ENCODE results near the gene EEF2K. TPM values are rescaled to one million over a fixed set of nuclear protein-coding genes. Genes with fewer than 3 reads are reported as not detected.

The EEF2K gene
- total RNA-seq, 4 donors from 2014 or later = 18.7 to 39.9 (median 21.2) TPM

DNA sequence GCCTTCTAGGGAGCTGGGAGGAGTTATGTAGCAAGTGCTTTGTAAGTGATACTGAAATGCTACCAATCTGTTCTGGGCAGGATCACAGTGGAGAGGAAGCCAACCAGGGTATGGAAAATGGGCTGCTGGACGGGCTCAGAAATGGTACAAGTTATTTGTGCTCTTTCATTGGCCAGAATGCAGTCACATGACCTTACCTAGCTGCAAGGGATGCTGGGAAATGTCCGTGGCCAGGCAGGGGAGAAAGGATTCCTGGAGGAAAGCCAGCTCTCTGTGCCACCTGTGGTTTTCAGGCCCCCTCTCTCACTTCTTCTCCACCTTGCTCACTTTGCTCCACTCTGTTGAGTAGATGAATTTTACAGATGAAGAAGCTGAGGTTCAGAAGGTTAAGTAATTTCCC is 4.8 kb downstream of the EEF2K start:
- in situ Hi-C loops (cut with MboI; ENCODE audit: low sequenced_read_pairs in 4 of 4) = no loop called here
- Histone ChIP-seq H3K36me3 (no peaks in the 10 kb centered on the region), H3K27ac (peak overlapping the region; percentile 91 to 97 (median 96)), H3K4me3 (no peak overlapping the region), H3K9me3 (no peaks in the 10 kb centered on the region), H3K27me3 (no peaks in the 10 kb centered on the region), H3K4me1 (peaks cover 60 to 76% of the 10 kb centered on the region in 2 donors)
- DNase-seq (no peak), ATAC-seq (peak in 1 of 2 donors; percentile 4)
- intact Hi-C loops (cut with DNase I; ENCODE audit: low total_unique reads) = loop anchor here (10.0 kb wide), 1 partner anchor 696 kb away; no protein-coding TSS in a partner anchor
- TF ChIP-seq POLR2A (IDR thresholded peaks at IDR 0.05) = no peak
- TF ChIP-seq, protein P1, sequence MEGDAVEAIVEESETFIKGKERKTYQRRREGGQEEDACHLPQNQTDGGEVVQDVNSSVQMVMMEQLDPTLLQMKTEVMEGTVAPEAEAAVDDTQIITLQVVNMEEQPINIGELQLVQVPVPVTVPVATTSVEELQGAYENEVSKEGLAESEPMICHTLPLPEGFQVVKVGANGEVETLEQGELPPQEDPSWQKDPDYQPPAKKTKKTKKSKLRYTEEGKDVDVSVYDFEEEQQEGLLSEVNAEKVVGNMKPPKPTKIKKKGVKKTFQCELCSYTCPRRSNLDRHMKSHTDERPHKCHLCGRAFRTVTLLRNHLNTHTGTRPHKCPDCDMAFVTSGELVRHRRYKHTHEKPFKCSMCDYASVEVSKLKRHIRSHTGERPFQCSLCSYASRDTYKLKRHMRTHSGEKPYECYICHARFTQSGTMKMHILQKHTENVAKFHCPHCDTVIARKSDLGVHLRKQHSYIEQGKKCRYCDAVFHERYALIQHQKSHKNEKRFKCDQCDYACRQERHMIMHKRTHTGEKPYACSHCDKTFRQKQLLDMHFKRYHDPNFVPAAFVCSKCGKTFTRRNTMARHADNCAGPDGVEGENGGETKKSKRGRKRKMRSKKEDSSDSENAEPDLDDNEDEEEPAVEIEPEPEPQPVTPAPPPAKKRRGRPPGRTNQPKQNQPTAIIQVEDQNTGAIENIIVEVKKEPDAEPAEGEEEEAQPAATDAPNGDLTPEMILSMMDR (IDR thresholded peaks at IDR 0.05 in 4 of 5, conservative IDR thresholded peaks at IDR 0.05 in 1 of 5) = no peak

DNA sequence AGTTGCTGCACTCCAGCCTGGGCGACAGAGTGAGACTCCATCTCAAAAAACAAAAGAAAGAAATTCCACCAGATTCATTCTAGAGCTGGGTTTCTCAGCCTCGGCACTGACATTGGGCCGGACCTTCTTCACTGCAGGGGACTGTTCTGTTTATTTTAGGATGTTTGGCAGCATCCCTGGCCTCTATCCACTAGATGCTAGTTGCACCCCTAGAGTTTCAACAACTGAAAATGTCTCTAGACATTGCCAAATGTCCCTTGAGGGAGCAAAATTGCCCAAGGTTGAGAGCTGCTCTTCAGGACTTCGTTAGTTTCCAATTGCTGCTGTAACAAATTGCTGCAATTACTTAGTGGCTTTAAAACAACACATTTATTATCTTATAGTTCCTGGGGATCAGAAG is 7.2 kb downstream of the EEF2K start:
- DNase-seq (no peak), ATAC-seq (no peak)
- no peak overlapping the region for H3K4me3 ChIP-seq
- H3K27ac ChIP-seq = peak overlapping the region; percentile 91 to 97 (median 96)
- no peaks in the 10 kb centered on the region for H3K27me3 ChIP-seq
- H3K36me3 ChIP-seq = no peaks in the 10 kb centered on the region
- intact Hi-C loops (cut with DNase I; ENCODE audit: low total_unique reads) = loop anchor here (10.0 kb wide), 1 partner anchor 698 kb away; no protein-coding TSS in a partner anchor
- peaks cover 69 to 82% of the 10 kb centered on the region in 2 donors for H3K4me1 ChIP-seq
- in situ Hi-C loops (cut with MboI; ENCODE audit: low sequenced_read_pairs in 4 of 4) = no loop called here
- TF ChIP-seq POLR2A (IDR thresholded peaks at IDR 0.05) = no peak
- TF ChIP-seq, protein P1 (IDR thresholded peaks at IDR 0.05 in 4 of 5, conservative IDR thresholded peaks at IDR 0.05 in 1 of 5) = no peak
- H3K9me3 ChIP-seq = no peaks in the 10 kb centered on the region

DNA sequence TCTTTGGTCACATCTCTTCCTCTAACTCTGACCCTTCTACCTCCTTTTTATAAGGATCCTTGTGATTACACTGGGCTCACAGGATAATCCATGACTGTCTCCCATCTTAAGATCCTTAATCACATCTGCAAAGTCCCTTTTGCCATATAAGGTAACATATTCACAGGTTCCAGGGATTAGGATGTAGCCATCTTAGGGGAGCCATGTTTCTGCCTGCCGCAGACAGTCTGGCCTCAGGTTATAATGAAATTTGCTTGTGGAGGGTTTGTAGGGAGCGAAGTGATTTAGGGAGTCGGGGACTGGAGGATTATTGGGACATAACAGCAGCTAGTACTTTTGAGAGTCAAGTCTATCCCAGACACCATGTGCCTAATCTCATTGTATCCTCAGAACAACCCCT is 7.7 kb downstream of the EEF2K start:
- Histone ChIP-seq H3K27ac (peak overlapping the region; percentile 91 to 97 (median 96)), H3K4me1 (peaks cover 69 to 82% of the 10 kb centered on the region in 2 donors), H3K9me3 (no peaks in the 10 kb centered on the region), H3K4me3 (no peak overlapping the region), H3K36me3 (no peaks in the 10 kb centered on the region), H3K27me3 (no peaks in the 10 kb centered on the region)
- TF ChIP-seq, protein P1 (IDR thresholded peaks at IDR 0.05 in 4 of 5, conservative IDR thresholded peaks at IDR 0.05 in 1 of 5) = no peak
- no peak for TF ChIP-seq POLR2A (IDR thresholded peaks at IDR 0.05)
- no peak for DNase-seq
- no peak for ATAC-seq
- intact Hi-C loops (cut with DNase I; ENCODE audit: low total_unique reads) (loop anchor here (10.0 kb wide), 1 partner anchor 699 kb away; no protein-coding TSS in a partner anchor), in situ Hi-C loops (cut with MboI; ENCODE audit: low sequenced_read_pairs in 4 of 4) (no loop called here)

DNA sequence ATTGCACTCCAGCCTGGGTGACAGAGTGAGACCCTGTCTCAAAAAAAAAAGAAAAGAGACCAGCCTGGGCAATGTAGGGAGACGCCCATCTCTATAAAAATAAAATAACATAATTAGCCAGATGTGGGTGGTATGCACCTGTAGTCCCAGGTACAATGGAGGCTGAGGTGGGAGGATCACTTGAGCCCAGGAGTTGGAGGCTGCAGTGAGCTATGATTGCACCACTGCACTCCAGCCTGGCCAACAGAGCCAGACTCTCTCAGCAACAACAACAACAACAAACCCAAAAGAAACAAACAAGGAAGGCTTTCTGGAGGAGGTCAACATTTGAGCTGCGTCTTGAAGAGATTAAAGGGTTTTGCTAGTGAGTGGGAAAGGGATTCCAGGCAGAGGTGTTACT is 8.3 kb downstream of the EEF2K start:
- Histone ChIP-seq H3K27ac (peak overlapping the region; percentile 33 to 97 (median 94)), H3K4me3 (no peak overlapping the region), H3K36me3 (no peaks in the 10 kb centered on the region), H3K4me1 (peaks cover 67 to 77% of the 10 kb centered on the region in 2 donors), H3K27me3 (no peaks in the 10 kb centered on the region), H3K9me3 (no peaks in the 10 kb centered on the region)
- no peak for TF ChIP-seq POLR2A (IDR thresholded peaks at IDR 0.05)
- TF ChIP-seq, protein P1 (IDR thresholded peaks at IDR 0.05 in 4 of 5, conservative IDR thresholded peaks at IDR 0.05 in 1 of 5) = no peak
- no peak for ATAC-seq
- DNase-seq = no peak
- intact Hi-C loops (cut with DNase I; ENCODE audit: low total_unique reads) = loop anchor here (10.0 kb wide), 1 partner anchor 700 kb away; no protein-coding TSS in a partner anchor
- in situ Hi-C loops (cut with MboI; ENCODE audit: low sequenced_read_pairs in 4 of 4) = no loop called here

DNA sequence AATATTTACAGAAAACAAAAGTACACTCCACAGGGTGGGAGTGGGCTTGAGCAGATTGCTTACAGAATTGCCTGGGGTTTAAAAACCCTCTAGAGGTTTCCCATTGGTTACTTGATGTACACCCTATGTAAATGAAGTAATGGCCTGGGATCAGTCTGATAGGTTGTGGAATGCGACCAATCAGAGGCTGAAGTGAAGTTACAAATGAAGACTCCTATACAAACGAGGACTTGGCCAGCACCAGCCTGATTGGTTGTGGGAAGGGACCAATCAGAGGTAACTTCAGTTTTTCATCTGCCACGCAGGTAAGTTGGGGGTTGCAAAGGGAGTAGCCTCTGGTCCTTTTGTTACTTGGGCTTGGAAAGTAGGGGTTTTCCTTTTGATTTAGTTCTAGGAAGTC is 8.8 kb downstream of the EEF2K start:
- H3K4me3 ChIP-seq = no peak overlapping the region
- no peaks in the 10 kb centered on the region for H3K36me3 ChIP-seq
- H3K4me1 ChIP-seq = peaks cover 67 to 76% of the 10 kb centered on the region in 2 donors
- DNase-seq = no peak
- ATAC-seq = no peak
- no peak for TF ChIP-seq POLR2A (IDR thresholded peaks at IDR 0.05)
- TF ChIP-seq, protein P1 (IDR thresholded peaks at IDR 0.05 in 4 of 5, conservative IDR thresholded peaks at IDR 0.05 in 1 of 5) = no peak
- intact Hi-C loops (cut with DNase I; ENCODE audit: low total_unique reads) (loop anchor here (10.0 kb wide), 1 partner anchor 700 kb away; no protein-coding TSS in a partner anchor), in situ Hi-C loops (cut with MboI; ENCODE audit: low sequenced_read_pairs in 4 of 4) (no loop called here)
- peak overlapping the region in 3 of 4 donors; percentile 94 to 97 (median 95) for H3K27ac ChIP-seq
- H3K9me3 ChIP-seq = no peaks in the 10 kb centered on the region
- no peaks in the 10 kb centered on the region for H3K27me3 ChIP-seq

Data from gastrocnemius medialis (tissue), 4 donors.